Hematopoietic multipotent progenitor cell treated with erythropoietin and hydrocortisone succinate and interleukin-3 and kit ligand, for 6 days (in vitro differentiated cells): Measurements from ENCODE around the gene HADHA.
"Not testable (repeated sequence)": the region's sequence is repeated elsewhere in the genome, so short reads cannot be mapped to it uniquely, and the experiment has no call there.

Source experiments
- DNase-seq: peaks from one replicate; pipeline ENCODE4 v3.0.0-alpha.2; 2015

HADHA gene

DNA sequence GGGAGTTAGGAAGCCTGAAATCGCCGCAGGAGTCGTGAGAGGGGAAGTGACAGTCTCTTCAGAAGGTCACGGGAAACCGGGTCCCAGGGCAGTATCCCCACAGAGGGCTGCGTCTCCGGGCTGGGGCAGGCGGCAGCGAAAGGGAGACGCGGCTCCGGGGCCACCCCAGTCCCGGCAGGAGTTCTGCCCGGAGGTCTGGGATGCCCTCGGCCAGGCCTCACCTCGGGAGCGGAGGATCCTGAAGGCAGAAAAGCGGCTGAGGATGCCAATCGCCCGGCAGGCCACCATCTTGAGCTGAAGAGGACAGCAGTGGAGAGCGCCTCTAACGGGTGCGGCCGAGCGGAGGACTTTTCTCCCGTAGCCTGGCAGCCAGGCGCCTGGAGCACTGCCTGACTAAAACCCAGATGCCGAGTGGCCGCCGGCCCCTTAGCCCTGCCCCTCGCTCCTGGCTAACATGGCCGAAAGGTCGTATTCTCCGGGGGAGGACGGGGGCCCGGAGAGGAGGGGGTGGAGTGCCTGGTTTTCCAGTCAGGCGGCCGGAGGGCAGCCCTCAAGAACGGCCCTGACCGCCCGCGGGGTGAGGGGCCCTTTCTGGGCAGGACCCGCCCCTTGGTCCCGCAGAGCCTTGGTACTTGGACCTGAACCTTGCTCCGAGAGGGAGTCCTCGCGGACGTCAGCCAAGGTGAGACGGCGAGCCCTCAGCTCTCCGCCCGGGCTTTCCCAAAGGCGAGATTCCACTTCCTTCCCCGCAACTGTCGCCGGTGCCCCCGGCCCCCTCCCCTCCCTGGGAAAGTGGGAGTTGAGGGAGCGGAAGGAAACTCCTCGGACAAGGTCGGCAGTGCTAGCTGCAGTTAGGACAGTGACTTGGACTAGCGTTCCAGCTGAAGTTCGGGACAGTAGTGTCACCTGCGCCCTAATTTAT is at the start of gene HADHA, which contains the start of gene HADHB:
Gene HADHA (minus strand): TSS at position 324 of the 922 bp plus-strand sequence. CDS start 36 bp downstream, at position 288.
Gene HADHB (plus strand): TSS at position 631 of the 922 bp plus-strand sequence. CDS start 9,316 bp downstream, outside the sequence.
- peak; percentile 95 for DNase-seq

DNA sequence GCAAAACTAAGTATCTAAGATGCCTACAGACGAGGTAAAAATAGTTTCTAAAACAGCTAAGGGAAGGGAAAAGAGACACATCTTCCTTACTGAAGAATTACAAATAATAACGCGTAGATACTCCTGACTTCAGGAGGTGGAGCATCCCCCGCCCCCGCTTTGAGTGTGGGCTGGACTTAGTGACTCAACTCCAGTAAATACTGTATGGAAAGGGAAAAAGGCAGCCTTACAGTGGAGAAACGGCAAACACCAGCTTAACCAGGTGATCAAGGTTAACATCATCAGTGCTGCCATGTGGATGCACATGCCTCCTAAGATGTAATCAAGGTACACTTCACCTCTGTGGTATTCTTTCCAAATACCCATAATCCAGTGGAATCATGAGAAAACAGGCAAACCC is 48.2 kb upstream of the HADHA start:
- DNase-seq, result no peak

DNA sequence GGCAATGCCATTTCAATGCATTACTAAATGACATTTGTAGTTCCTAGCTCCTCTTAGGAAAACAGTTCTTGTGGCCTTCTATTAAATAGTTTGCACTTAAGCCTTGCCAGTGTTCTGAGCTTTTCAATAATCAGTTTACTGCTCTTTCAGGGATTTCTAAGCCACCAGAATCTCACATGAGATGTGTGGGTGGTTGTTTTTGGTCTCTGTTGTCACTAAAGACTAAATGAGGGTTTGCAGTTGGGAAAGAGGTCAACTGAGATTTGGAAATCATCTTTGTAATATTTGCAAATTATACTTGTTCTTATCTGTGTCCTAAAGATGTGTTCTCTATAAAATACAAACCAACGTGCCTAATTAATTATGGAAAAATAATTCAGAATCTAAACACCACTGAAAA is 45.6 kb upstream of the HADHA start:
- DNase-seq, result no peak

DNA sequence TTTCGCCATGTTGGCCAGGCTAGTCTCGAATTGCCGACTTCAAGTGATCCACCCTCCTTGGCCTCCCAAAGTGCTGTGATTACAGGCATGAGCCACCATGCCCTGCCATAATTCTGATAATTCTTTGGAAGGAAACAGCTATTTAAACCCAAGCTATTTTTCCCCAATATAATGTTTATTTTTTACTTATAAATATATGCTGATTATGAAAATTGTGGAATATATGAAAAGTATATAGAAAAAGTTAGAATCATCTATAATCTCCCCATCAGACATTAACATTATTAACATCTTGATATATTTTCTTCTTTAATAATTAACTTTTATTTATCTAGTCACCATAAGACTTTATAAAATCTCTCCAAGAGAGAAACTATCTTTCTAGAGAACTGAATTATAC is 41.5 kb upstream of the HADHA start:
- DNase-seq, result no peak

DNA sequence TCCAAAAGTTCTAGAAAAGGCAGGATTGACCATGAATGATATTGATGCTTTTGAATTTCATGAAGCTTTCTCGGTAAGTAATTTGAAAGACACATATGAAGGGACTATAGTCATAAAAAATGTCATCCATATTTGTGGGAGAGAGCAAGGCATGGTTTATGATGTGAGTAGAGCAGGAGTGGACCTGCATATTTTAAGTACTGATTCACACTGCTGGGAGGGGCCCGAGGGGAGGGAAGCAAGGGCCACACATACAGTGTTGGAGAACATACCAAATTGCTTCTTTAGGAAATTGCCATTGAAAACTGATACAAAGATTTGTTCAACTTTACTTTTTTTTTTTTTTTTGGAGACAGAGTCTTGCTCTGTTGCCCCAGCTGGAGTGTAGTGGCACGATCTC is 39.7 kb upstream of the HADHA start:
- DNase-seq, result no peak

DNA sequence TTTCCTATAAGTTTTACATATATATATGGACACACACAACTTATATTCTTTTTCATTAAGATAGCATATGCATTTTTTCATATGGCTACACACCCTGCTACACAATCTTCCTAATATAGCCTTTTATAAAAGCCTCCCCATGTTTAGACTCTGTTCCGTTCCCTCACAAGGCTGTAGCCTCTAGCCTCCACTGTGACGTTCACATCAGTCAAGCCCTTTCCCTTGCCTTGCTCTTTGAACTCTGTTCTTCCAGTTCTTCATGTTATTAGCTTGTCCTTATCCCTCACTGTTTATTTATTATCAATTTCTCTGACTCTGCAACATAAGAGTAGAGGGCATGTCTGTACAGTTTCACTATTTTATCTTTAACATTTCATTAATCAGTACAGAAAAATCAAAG is 39.2 kb upstream of the HADHA start:
- DNase-seq, result no peak

DNA sequence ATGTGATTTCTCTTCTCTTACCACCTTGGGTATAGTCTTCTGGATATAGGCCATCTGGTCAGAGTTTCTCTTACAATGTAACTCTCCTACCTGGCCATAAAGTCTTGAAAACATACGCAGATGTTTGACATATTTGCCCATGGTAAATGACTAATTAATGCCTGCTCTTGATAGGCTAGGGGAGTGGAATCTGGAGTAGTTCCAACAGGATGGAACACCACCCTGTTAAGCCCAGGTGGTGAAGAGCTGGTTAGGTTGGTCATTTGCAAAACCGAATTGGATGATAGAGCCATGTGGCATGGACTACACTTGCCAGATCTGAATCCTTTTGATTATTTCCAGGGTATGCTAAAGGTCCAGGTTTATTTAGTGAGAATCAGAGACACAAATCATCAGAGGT is 36.8 kb upstream of the HADHA start:
- DNase-seq, result no peak

DNA sequence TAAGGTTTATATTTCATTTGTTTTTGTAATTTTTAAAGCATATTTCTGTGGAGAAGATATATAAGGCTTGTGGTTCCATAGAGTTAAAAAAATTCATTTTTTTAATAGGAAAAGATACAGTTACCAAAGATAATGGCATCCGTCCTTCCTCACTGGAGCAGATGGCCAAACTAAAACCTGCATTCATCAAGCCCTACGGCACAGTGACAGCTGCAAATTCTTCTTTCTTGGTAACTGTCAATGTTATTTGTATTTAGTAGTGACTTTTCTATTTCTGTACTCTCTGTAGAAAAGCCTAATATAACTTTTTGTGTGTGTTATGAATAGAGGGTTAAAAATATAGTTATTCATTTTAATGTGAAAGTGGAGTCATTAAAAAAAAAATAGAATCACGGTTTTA is 35.5 kb upstream of the HADHA start:
- DNase-seq, result no peak

DNA sequence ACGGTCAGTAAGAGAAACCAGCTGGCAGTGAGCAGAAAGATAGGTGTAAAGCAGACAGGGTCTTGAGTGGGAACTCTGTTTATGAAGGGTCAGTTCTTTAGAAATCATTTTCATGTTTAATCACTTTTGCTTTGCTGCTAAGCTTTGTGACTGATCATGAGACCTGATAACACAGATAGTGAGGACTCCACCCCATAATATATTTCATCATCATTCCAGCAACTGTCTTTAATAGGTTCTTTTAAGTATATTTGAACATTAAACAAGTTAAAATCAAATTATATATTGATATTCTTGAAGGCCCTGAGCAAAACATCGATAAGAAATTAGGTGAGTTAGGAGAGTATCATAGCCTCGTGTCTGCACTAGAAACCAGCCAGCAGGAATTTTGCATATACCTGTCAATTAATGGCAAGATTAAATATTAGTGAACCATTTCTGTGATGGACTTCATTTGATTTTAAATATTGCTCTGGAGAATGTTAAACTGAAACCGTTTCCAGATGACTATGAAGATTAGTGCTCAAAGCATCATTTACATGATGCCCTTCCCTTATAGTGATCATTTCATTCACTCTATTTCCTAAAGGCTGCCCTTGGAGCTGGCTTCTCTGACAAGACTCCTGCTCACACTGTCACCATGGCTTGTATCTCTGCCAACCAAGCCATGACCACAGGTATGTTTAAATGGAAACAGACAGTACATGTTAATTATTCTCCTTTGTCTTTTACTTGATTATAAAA is 32.2 kb upstream of the HADHA start:
- DNase-seq, result peak; percentile 36

DNA sequence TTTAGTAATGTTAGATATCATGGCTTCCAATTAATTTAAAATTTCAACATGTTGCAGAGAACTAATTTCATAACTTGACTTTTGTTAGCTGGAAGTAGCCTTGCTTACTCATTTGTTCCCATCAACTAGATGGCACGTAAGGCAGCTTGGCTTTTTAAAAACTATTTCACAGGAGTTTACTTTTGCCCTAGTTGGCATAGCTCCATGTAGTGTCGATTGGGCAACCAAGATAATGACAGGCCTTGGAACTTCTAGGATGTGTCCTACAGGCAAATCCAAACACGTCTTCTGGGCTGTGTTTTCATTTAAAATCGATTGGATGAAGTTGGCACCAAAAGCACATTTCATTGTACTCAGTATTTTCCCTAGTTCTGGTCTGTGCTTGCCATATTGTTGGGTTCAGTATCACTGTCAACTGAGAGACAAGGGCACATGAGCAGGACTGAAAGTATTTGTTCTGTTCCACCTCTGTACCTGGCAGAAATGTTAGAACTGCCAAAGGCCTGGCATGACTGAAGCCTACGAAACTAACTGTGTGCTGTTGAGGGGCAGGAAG is 29.7 kb upstream of the HADHA start:
- DNase-seq, result peak; percentile 79

DNA sequence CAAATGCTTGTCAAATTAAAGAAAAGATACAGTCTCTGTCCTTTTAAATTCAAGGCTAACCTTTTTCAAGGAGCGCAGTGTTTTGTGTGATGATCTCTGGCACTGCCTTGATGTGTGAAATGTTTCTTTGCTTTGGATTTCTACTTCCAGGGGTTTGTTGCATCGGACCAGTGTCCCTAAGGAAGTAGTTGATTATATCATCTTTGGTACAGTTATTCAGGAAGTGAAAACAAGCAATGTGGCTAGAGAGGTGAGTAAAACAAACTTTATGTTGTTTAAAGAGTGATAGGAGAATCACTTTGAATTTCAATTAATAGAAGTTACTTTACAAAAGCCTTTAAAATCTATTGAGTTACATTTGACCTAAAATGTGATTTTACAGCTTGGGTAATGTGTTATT is 29.1 kb upstream of the HADHA start:
- no peak for DNase-seq

DNA sequence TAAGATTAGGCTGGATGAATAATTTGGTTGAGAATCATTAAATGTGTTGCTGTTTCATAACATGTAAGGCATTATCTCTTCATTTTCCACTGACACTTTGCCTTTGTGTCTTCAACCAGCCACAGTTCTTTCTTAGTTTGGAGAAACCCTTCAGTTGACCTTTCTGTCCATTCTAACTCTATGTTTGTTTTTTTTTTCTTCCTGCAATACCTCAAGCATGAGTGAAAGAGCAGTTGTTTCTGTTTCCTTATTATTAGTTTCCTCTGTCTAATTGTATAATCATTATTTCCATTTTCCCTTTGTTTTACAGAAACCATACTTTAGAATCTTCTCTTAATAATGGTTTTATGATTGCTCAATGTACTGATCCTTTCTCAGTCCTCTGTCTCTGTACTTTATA is 25.9 kb upstream of the HADHA start:
- no peak for DNase-seq

DNA sequence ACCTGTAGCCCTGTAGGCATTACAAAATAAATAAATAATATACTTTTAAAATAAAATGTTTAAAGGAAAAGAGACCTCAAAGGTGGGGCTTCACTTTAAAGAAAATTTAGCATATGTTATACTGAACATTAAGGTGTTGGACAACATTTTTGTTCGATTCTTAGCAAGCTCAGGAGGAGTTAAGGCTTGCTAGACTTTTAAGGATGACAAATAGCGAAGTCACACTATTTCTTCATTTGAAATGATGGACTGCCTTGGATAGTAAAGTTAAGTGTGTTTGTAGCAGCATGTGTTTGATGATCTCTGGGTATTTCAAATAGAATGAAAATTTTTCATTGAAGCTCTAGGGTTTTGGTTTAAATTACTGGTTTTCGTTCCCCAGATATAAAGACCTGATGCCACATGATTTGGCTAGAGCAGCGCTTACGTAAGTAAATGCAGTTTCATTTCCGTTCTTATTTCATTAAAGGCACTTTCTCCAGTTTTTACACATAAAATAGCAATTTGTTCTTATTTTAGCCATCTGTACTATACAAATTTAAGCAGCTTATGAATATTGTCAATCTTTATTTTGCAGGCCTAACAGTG is 25.2 kb upstream of the HADHA start:
- no peak for DNase-seq

DNA sequence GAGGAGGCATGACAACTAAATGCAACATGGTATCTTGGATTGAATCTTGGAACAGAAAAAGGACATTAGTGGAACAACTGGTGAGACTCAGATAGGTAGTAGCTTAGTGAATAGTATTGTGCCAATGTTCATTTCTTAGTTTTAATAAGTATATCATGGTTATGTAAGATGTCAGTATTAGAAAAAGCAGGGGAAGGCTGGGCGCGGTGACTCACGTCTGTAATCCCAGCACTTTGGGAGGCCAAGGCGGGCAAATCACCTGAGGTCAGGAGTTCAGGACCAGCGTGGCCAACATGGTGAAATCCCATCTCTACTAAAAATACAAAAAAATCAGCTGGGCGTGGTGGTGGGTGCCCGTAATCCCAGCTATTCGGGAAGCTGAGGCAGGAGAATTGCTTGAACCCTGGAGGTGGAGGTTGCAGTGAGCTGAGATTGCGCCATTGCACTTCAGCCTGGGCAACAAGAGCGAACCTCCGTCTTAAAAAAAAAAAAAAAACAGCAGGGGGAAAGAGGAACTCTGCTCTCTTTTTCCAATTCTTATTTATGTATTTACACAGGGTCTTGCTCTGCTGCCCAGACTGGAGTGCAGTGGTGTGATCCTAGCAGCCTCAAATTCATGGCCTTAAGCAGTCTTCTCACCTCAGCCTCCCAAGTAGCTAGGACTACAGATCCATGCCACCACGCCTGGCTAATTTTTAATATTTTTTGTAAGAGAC is 24.4 kb upstream of the HADHA start:
- DNase-seq, result not testable (repeated sequence)

DNA sequence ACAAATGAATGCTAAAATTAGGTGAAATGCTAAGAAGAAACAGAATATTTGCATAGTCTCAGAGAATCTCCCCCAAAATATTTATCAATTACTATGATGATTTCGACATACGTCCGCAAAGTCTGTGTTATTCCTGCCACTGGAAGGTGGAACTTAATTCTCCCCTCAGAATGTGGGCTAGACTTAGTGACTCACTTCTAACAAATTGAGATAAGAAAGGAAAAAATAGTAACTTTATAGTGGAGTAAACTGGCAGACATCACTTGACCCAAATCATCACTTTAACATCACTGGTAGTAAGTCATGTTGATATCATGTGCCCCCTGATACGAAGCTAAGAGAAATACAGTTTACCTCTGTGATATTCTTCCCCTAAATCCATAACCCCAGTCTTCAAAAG is 23.8 kb upstream of the HADHA start:
- DNase-seq, result no peak

DNA sequence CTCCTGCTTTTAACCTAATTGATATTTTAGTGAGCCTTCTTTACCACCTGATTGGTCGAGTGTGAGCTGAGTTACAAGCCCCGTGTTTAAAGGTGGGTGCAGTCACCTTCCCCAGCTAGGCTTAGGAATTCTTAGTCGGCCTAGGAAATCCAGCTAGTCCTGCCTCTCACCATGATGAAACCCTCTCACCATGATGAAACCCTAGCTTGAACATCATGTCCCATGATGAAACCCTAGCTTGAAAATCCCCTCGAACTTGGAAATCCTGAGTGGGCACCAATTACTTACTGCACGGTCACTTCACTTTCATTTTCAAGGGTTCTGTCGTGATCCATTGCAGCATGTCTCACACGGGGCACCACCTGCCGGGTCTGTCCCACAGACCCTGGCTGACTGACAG is 14.4 kb upstream of the HADHA start:
- not testable (repeated sequence) for DNase-seq

DNA sequence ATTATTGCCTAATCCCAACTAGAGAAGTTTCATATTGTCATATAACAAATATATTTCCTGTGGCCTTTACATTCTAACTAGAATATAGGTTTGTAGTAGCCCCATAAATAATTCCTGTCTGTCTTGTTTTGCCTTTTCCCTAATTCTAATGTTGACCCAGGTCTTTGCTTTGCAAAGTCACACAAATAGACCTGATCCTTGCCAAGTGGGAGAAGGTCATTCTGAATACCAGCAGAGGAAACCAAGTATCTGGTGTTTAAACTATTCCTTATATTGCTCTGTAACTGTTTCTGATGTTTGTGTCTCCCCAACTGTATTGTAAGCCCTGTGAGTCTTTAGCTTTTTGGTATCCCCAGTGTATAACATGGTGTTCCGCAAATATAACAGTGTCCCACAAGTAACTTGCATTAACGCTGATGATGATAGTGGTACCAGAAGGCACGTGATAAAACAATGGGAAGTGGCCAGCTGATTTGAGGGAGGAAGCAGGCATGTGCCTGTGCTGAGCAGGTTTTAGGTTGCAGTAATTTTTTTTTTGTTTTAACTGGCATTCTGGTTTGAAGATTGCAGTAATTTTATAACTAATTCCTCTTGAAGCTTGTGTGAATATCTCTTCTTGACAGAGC is 11.4 kb upstream of the HADHA start:
- DNase-seq, result peak; percentile 47

DNA sequence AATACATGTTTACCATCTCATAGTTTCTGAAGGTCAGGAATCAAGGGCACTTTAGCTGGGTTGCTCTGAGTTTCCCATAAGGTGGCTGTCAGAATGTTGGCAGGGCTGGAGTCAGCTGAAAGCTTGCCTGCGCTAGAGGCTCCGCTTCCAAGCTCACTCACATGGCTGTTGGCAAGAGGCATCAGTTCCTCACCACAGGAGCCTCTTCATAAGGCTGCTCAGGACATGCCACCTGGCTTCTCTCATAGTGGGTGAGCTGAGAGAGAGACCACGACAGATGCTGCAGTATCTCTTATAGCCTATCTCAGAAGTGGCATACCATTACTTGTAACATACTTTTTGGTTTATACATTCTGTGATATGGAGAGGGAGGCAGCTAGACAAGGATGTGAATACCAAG is 7.5 kb upstream of the HADHA start:
- peak; percentile 31 for DNase-seq

DNA sequence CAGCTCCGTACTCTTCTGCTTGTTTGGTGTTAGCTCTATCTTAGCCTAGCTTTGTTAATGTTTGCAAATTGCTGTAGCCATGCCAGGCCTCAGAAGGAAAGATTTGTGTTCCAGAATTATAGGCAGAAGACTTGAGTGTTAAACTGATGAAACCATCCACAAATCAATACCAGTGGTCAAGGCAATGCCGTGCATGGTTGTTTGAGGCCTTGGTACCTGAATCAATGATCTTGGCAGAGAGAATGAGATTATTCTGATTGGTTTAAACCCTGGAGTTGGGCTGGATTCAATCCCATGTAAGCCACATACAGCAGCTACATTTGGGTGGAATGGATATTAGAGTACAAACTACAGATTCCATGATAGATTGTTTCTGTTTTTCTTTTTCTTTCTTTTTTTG is 5.2 kb upstream of the HADHA start:
- no peak for DNase-seq

DNA sequence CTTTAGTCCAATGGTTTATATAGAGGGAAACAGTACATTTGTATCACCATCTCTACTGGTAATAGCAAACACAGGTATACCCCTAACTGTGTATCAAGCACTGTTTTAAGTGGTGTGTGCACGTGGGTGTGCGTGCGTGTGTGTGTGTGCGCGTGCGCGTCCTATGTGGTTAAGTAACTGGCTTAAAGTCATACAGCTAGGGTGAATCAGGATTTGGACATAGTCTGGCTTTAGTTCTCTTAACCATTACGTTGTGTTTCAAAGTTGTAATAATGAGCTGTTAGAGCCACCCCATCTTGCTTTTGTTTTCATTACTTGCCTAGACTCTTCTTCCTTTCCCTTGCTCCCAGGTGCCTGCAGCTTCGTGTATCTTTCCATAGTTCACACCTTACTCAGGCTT is 2.4 kb upstream of the HADHA start:
- DNase-seq, result peak; percentile 12

DNA sequence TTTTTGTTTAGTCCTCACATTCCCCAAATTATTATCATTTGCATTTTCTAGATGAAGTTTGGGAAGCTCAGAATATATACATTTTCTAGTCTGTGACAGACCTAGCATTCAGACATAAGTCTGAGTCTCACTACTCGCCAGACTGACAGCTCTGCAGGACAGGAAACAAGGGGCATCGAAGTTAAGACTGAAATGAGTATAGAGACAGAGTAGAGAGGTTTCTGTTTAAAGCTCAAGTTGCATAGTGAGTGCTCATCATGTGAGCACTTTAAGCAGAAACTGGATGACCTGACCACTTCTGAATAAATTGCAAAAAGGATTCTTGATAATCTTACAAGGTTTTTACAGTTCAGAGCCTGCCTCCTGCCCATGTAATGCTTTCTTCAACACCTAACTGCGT is 1.4 kb upstream of the HADHA start:
- peak; percentile 12 for DNase-seq

DNA sequence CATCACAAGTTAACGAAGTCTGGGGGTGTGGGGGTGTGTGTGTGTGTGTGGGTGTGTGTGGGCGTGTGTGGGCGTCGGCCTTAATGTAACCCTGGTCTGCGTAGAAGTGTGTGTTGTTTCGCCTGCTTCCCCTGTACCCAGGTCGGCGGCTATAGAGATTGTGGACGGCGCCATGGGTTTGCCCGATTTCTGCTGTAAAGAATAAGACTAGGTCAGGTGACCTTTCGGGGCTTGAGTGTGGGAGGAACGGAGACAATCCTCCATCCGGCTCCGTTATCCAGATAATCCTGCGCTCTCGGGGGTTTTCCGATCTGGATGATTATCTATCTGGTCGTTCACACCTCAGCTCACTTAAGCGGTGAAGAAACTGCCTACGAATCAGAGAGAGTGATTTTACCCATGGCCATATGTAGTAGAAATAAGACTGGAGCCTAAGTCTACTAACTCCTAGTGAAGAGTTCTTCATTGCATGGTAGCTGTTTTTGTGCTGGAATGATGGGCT is 850 bp upstream of the HADHA start:
- DNase-seq, result peak; percentile 76
